Stimulated activated CD4-positive, alpha-beta T cell treated with anti-CD3 and anti-CD28 coated beads, Interleukin-12 subunit alpha, Interleukin-12 subunit beta, amount 100 ng/mL, for 24 hours (primary cell): ENCODE measurements around the gene MBNL2.

Experiments used
- DNase-seq, 2 experiments: peaks; one replicate each; pipeline ENCODE4 v3.0.0-alpha.2; 2020; ENCODE audit warnings: low read depth in 2 of 2

Gene MBNL2

DNA sequence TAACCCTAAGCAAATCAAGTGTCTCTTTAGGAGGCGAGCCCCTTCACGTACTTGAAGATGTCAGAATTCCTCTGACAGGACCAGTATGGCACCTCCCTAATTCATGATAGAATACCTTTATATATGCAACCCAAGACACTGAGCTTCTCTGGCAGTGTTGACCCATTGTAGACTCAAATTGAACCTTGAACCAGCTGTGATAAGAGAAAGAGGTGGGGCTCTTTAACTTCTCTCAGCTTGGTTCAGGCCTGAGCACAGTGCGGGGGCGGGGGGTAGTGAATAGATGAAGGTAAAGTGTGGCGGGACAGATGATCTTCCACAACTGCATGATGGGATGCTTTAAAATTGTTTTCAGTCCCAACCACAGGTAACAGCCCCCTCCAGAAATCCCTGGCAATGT lies 12.1 kb downstream of the MBNL2 start:
- DNase-seq, result no peak

DNA sequence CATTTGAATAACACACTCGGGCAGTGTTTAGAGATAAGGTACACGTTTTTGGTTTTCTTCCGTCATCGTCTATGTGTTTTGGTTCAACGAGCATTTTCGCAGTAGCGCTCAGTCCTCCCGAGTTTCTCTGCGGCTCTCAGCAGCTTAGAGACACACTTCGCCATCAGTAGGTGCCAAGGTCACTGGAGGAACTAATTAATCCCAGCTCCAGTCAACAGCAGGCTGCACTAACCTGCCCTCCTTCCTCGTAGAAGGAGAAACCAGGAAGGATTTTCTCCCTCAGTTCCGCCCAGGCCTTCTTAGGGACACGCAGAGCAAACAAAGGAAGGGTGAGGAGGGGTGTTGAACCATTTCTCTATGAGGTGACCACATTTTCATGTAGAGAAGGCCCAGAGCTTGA lies 12.6 kb downstream of the MBNL2 start:
- DNase-seq, result no peak

DNA sequence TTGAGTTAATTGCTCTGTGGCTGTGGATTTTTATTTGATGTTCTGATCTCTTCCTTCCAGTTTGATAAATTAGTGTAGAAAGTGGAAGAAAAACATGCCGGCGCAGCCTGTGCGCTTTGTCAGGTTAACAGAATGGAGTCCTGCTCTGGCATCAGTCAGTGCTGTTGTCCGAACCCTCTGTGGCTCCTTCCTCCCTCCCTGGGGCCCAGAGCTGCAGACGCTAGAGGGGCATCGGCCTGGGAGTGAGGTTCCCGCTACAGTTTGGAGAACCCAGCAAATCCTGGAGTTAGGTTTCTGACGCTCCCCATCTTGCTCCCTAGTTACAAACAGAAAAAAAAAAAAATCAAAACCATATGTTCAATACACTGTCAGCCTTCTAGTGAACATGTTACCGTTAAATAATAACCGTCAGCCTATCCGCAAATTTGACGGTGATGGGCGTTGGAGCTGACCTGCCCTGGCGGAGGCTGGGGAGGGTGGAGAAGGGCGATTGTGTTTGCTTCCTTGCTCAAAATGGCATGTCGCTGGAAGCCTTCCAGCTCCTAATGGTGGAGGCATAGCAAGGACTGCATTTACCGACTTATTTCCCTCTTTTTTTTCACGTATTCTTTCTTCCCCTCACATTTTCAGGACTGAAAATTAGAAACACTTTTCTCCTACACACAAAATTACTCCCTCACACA lies 13.6 kb downstream of the MBNL2 start:
- DNase-seq, result no peak

DNA sequence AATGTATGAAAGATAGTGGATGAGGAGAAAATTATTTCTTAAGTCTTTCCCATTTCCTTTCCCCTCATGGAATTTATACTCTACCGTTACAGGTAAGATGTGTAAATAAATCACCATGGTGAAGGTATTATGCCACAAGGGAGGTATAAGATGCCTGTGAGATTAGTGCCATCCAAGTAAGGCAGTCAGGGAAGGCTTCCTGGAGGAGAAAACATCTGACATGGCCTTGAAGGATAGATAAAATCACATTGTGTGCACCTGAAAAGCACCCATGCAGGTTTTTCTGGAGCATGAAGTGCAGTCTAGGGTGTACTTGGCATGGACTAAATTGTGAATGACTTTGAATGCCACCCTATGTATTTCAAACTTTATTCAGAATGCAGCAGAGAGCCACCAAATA lies 15.3 kb downstream of the MBNL2 start:
- DNase-seq, result no peak

DNA sequence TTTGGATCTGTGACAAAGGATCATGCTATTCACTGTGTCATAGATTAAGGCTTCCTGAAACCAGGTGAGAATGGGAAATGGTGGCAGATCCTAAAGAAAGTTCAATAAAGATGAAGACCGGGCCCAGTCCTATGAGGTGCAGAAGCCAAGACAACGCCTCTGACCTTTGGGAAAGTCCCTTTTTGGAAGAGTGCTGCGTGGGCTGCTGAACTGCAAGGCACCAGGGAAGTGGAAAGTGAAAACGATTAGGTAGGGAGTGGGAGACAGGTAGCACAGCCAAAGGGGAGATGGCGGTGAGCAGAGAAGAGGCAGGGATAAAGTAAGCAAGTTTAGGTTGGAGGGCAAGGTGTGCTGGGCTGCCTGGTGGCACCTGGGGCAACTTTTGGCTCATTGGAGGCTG lies 16.3 kb downstream of the MBNL2 start:
- DNase-seq, result no peak

DNA sequence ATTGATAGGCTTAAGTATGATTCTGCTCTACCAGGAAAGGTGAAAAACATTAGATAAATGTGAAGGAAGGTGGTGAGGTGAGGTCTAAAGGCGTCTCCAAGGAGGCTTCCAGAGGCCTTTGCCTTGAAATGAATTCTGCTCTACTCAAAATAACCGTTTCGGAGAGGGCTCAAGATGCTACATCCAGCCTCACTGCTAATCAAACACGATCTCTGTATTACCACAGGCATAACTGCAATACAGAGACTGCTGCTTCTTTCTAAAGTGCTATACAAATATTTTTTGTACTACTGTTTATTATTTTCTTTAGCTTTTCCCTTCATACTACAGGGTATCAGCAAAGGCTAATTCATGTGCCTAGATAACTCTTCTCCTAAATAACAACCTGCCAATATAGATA lies 16.8 kb downstream of the MBNL2 start:
- no peak for DNase-seq

DNA sequence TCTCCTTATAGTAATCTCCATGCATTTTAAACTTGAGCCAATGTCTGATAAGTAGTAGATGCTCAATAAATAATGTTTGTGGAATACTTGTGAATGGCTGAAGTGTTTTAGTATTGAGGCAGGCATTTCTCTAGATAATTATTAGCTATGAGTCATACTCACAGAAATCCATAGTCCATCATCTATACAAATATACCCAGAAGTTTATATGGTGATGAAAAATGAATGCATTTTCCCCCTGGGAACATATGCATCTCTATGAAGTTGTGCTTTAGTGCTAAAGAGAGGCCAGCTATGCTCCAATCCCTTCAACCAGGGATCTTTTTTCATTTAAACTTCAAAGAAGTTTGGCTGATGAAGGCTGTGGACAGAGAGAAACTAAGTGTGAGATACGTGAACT lies 17.2 kb downstream of the MBNL2 start:
- DNase-seq, result no peak

DNA sequence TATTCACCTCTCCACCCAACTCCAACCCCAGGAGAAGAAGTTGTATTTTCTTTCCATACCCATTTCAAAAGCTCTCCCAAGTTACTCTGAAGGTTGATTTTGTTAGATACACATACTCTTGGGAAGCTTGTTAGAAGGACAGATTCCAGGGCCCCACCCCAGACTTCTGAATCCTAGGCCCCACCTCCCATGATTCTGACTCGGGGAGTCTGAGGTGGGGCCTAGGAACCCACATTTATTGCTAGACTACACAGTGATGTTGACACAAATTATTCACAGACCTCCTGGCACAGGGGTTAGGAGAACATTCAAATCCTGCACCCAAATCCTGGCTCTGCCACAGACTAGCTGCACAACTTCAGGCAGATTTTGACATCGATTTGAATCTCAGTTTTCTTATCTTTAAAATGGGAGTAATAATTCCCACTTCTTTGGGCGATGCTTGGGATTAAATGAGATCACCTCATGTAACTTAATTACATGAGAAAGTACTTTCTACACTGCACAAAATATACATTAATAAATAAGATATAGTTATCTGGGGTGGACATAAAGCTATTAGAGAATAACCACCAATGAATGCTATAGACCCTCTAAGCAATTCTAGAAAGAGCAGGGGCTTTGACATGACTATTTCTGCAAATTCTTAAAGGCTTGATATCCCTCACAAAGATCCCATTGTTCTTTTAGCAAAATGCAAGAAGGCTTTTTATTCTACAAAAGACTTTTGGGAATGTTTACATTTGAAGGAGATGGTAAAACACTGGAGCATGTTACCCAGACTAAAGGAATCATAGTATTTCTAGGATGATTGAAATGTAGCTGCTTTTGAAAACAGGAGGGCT lies 18.0 kb downstream of the MBNL2 start:
- no peak for DNase-seq

DNA sequence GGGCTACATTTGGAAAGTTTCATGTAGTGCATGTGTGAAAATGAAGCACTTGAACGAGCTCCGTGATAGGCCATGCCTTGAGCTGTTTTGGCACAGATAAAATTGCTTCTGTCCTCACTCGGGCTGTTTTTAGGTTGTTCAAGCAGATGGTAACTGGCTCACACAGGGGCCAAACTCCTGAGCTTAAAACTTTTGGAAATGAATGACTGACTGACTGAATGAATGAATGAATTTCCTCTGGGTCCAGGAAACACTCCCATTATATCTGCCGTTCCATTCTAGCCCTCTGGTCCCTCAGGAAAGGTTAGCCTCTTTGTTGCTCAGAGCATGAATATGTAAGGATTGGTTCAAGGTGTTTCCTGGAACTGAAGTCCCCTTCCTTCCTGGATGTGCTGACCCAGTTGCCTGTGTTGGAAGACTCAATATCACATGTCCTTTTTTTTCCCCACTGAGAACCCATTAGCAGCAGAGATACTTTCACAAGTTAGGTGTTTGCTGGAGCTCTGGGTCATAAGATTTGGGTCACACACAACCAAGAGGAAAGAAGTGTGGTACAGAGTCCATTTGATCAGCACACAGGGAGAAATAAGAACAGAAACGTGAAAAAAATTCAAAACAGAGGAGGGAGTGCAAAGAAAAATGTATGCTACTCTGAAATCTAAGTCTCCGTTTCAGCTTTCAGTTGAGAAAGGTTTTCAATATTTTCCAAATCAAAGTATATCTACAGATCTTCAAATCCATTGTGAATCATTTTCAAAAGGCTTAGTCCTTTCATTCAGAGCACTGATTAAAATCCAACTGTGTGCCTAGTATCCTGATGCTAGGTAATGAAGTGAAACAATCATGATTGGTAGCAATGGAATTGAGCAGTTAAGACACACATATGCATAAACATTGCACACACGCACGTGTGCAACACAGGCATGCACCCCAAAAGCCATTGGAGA lies 18.9 kb downstream of the MBNL2 start:
- DNase-seq, result no peak

DNA sequence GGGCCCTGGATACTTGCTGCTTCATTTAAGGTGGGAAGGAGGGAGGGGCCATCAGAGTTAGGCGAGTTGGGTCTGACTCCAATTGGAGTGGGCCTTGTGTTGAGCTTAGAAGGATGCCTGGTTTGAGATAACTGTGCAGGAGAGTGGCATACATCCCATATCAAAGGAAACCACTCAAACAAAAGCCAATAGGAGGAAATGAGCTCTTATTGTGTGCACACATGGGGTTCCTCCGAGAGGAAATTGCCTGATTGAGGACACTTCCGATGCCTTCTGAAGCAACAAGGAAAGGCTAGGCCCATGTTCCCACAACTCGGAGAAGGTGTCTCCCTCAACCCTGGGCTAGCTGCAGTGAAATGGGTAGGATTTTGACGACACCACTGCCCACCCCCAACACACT lies 19.6 kb downstream of the MBNL2 start:
- no peak for DNase-seq

DNA sequence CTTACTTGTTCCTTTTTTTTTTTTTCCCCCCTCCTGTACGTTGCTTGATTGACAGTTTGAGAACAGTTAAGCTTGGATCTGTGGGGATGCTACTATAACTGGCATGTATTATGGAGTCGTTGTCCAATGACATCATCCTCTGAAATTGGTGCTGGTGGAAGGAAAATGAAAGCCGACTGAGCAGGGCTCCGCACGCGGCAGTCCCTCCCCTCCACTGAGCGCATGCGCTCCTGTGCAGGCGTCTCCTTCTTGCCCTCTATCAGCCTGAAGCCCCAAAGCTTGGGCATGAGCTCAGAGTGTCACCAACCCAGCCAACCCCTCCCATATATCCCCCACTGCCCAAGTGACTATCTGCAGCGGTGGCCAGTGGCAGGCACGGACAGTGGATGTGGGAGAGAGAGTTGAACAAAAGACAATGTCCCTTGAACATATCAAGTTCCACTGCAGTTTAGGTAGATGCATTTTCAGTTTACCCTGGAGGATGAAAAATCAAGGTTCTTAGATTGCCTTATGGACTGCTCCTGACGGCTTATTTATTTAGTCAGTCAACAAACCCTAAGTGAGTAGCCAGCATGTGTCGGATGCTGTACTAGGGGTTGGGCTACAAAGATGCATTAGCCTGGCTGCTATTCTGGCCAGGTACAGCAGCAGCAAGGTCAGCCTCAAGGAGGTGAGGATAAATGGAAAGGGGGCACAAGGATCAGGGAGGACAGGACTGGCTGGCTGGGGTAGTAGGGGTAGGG lies 20.8 kb downstream of the MBNL2 start:
- no peak for DNase-seq

DNA sequence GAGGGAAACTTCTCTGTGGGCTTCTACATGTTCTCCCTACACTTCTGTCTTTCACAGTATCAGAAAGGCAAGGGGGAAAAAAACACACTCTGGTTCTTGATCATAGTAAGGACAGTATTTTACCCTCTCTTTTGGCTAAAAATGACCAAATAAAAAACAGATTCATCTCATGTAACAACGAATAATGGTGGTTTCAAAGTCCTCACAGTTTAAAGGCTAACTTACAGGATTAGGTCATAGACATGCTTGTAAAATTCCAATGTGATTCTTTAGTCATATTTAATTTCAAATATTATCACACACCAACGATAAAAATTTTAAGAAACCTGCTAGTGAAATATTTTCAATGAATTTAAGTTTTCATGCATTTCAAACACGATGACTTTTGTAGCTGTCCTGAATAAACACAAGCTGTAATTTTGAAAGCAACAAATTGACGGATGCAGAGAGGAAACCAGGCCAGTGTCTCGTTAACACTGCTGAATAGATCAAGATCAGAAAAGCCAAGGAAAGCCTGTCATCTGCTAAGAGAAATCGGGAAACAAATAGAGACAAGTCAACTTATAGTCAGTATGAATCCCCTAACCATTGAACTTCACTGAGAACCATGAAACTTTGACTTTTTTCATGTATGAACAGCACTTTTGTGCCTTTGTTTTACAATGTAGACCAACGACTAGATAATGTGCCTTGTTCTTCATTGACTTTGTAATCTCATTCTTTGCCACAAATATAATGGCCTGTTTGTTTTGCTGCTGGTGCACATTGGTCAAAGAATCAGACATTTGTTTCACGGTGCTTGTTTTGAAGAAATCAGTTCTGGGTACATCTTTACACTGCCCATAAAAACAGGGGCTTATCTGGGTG lies 22.0 kb downstream of the MBNL2 start:
- no peak for DNase-seq

DNA sequence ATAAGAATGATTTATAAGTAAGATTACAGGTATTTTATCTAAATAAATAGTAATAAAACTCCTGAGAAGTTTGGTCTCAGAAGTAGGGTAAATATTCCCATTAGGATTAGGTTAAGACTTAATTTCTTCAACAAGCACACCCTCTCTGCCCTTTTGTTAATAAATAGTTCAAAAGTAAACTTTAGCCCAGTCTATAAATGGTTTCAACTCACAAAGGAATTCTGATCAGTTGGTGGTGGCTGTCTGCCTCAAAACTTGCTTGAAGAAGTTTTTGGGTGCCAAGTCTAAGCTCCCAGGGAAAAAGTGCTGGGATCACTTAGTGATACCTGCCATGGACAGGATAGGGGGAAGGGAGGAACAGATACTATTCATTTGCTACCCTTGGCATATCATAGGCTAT lies 22.9 kb downstream of the MBNL2 start:
- no peak for DNase-seq

DNA sequence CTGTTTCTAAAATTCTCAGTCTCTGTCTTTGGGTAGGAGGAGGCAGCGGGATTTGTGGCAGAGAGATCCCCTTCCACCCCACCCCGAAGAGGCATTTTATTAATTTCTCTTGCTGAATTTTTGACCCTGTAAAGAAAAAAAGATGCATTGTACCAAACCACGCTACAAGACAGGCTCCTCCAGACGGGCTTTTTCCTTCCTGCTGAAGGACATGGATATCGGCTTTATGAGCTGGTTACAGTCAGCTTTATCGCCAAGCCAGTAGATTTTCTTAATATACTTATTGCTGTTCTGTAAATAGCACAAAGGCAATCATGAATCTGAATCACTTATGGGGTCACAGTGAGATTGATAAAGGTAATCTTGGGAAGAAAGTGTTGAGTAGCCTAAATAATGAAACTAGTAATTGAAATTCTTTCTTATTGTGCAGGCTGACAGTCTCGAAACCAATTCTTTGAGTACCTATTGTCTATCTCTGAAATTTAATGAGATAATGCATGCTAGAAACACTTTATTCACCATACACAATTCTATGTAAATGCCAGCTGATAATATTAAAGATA lies 24.5 kb downstream of the MBNL2 start:
- DNase-seq, result no peak

DNA sequence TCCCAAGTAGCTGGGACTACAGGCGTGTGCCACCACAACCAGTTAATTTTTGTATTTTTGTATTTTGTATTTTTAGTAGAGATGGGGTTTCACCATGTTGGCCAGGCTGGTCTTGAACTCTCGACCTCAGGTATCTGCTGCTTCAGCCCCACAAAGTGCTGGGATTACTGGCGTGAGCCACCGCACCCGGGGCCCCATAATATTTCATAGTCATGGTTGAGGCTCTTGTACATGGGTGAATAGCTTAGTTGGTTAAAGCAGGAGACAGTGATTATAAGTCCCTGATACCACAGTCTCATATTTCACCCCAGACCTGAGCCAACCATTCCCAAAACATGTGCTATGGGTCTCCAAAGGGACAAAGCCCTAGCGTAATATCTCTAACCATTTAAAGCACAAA lies 26.1 kb downstream of the MBNL2 start:
- DNase-seq, result no peak

DNA sequence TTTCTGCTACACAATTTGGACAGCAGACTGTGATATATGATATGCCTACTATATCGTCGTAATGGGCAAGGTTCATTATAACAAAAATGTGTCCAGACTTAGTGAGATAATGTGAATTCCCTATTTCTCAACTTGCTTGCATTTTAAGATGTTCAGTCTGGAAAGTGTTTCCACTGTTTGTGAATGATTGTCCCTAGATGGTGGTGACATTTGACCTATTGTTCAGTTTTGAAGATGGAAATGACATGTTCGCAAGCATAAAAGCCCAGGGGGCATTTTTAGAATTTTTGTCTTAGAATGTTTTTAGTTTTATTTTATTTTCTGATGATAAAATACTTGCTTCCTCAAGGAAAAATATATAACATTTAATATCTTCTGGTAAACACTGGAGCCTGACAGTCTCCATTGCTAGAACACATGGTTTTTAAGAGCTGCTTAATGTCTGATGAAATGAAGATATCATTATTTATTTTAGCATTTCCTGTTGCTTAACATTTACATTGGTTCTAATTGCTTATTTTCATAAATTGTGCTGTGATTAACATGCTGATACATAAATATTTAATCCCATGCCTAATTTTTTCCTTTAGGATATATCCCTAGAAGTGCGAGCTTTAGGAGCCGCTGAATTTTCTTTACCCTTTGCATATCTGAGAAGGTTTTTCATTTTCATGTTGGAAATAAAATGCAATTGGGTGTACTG lies 27.1 kb downstream of the MBNL2 start:
- DNase-seq, result no peak

DNA sequence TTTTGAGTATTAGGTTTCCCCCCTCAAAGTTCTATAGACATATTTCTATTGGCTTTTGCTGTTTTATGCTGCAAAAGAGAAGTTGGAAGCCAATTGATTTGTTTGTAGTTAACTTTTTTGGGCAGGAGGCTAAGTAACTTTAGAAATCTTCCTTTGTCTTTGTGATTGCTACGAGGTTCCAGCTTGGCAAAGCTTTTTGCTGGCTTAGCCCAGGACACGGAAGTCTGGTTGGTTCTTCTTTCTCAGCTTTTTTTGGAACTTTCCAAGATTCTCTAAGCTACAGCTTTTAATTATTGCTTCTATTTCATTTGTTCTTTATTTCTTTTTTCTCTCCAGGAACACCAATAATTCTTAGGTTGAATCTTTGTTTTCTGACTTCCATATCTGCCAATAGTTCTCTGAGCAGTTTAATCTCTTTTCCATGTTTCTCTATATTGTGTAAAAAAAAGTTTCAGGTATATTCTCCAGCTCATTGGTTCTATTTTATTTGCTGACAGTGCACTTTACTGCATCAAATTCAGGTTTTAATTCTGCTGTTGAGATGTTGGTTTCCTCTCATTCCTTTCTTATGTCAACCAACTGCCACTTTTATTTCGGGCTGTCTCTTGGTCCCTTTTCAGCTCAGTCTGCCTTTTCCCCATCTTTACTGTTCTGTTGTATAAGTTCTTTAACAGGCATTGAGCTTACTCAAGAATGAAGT lies 27.8 kb downstream of the MBNL2 start:
- DNase-seq, result no peak

DNA sequence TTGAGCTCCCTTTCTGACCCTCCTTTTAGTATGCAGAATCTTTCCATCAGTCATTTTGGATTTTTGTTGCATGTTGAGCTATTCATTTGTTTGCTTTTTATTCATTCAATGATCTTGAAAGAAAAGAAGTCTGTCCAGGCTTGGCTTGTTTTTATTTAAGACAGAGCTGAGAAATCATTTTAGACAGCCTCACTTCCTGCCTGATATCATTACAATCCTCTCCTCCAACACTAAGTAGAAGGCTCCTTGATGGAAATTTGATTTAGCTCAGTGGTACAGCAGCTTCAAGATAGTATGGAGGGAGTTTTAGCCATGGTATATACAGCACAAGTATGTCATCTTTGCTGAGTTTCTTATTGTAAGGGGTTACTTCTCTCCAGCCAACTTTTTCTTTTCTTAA lies 28.4 kb downstream of the MBNL2 start:
- no peak for DNase-seq

DNA sequence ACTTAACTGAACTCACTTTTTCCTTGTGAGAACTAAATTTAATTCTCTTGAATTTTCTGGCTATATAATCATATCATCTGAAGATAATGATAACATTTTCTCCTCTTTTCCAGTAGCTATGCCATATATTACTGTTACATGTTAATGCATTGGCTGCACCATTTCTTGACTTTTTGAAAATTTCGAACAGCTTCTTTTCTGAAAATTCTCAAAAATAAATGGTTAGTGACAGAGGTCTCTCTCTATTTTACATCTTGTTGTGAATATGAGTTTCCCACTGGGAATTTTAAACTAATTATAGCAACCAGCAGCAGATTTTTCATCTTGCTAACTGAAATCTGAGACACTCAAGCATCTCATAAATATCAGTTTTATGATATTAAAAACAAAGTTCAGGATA lies 30.6 kb downstream of the MBNL2 start:
- no peak for DNase-seq
